ENCODE results near the gene PFN4. TPM values are rescaled to one million over a fixed set of nuclear protein-coding genes. Genes with fewer than 3 reads are reported as not detected.
"Not testable (repeated sequence)": the region's sequence is repeated elsewhere in the genome, so short reads cannot be mapped to it uniquely, and the experiment has no call there.

PFN4 gene
- total RNA-seq, 1 donor from 2014 or later = not detected

GRCh38 chr2:24117902-24118301, 5.2 kb downstream of the PFN4 start:
- Histone ChIP-seq H3K27ac (ENCODE audit: low read depth, low read length) (no peak overlapping the region), H3K9me3 (ENCODE audit: control insufficient read depth in 3 of 3, low read length in 3 of 3) (peaks cover 0 to 5% (median 0%) of the 10 kb centered on the region in 3 donors), H3K27me3 (ENCODE audit: control insufficient read depth in 3 of 3, insufficient read depth in 3 of 3, low read length in 3 of 3) (no peaks in the 10 kb centered on the region), H3K9ac (ENCODE audit: low read depth in 1 of 3, low read length in 3 of 3) (no peak overlapping the region), H3K4me1 (ENCODE audit: control insufficient read depth in 3 of 3, insufficient read depth in 3 of 3, low read length in 3 of 3) (peaks cover 0 to 5% (median 5%) of the 10 kb centered on the region in 3 donors), H3K4me3 (ENCODE audit: low read length in 3 of 3) (no peak overlapping the region), H3K36me3 (ENCODE audit: control insufficient read depth in 3 of 3, insufficient read depth in 3 of 3, low read length in 3 of 3) (peaks cover 3 to 8% (median 7%) of the 10 kb centered on the region in 3 donors)

GRCh38 chr2:24115057-24115456, 8.1 kb downstream of the PFN4 start:
- Histone ChIP-seq H3K36me3 (ENCODE audit: control insufficient read depth in 3 of 3, insufficient read depth in 3 of 3, low read length in 3 of 3) (peaks cover 3 to 8% (median 7%) of the 10 kb centered on the region in 3 donors), H3K4me1 (ENCODE audit: control insufficient read depth in 3 of 3, insufficient read depth in 3 of 3, low read length in 3 of 3) (no peaks in the 10 kb centered on the region), H3K9ac (ENCODE audit: low read depth in 1 of 3, low read length in 3 of 3) (no peak overlapping the region), H3K27ac (ENCODE audit: low read depth, low read length) (no peak overlapping the region), H3K9me3 (ENCODE audit: control insufficient read depth in 3 of 3, low read length in 3 of 3) (peaks cover 0 to 5% (median 0%) of the 10 kb centered on the region in 3 donors), H3K27me3 (ENCODE audit: control insufficient read depth in 3 of 3, insufficient read depth in 3 of 3, low read length in 3 of 3) (no peaks in the 10 kb centered on the region), H3K4me3 (ENCODE audit: low read length in 3 of 3) (no peak overlapping the region)

DNA sequence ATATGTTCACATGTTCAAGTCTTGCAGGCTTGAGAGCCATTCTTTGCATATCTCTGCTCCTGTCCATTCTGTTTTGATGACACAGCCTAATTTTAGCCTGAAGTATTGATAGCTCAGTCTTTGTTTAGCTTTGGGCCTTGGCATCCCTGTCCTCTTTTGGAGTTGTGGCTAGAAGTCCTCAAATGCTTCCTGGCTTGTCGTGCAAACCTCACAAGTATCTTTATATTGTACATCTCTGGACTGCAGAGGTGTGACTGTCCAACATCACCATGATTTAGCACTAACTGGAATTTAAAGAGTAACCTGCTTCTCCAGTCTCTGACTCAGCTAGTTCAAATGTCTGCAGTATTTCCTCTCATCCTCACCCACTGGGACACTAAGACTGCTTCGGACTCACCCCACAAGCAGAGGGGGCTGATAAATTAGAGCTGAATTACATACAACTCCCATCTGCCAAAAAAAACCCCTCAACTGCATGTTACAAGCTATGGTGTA, 11.7 kb downstream of the PFN4 start:
- H3K4me3 ChIP-seq (ENCODE audit: low read length in 3 of 3) = no peak overlapping the region
- no peaks in the 10 kb centered on the region for H3K4me1 ChIP-seq (ENCODE audit: control insufficient read depth in 3 of 3, insufficient read depth in 3 of 3, low read length in 3 of 3)
- H3K27me3 ChIP-seq (ENCODE audit: control insufficient read depth in 3 of 3, insufficient read depth in 3 of 3, low read length in 3 of 3) = no peaks in the 10 kb centered on the region
- H3K27ac ChIP-seq (ENCODE audit: low read depth, low read length) = no peak overlapping the region
- H3K9ac ChIP-seq (ENCODE audit: low read depth in 1 of 3, low read length in 3 of 3) = no peak overlapping the region
- H3K9me3 ChIP-seq (ENCODE audit: control insufficient read depth in 3 of 3, low read length in 3 of 3) = peaks cover 0 to 5% (median 0%) of the 10 kb centered on the region in 3 donors
- peaks cover 3 to 7% (median 6%) of the 10 kb centered on the region in 3 donors for H3K36me3 ChIP-seq (ENCODE audit: control insufficient read depth in 3 of 3, insufficient read depth in 3 of 3, low read length in 3 of 3)

- Histone ChIP-seq H3K4me1 (ENCODE audit: control insufficient read depth in 3 of 3, insufficient read depth in 3 of 3, low read length in 3 of 3) (no peaks in the 10 kb centered on the region), H3K36me3 (ENCODE audit: control insufficient read depth in 3 of 3, insufficient read depth in 3 of 3, low read length in 3 of 3) (peaks cover 3 to 7% (median 6%) of the 10 kb centered on the region in 3 donors), H3K27me3 (ENCODE audit: control insufficient read depth in 3 of 3, insufficient read depth in 3 of 3, low read length in 3 of 3) (no peaks in the 10 kb centered on the region), H3K9ac (ENCODE audit: low read depth in 1 of 3, low read length in 3 of 3) (no peak overlapping the region), H3K27ac (ENCODE audit: low read depth, low read length) (no peak overlapping the region), H3K4me3 (ENCODE audit: low read length in 3 of 3) (no peak overlapping the region), H3K9me3 (ENCODE audit: control insufficient read depth in 3 of 3, low read length in 3 of 3) (peaks cover 0 to 5% (median 0%) of the 10 kb centered on the region in 3 donors)
Measured at GRCh38 chr2:24110660-24111303, 12.4 kb downstream of the PFN4 start.

- not testable (repeated sequence) for H3K4me3 ChIP-seq (ENCODE audit: low read length in 3 of 3); H3K27me3 ChIP-seq (ENCODE audit: control insufficient read depth in 3 of 3, insufficient read depth in 3 of 3, low read length in 3 of 3); H3K27ac ChIP-seq (ENCODE audit: low read depth, low read length); H3K36me3 ChIP-seq (ENCODE audit: control insufficient read depth in 3 of 3, insufficient read depth in 3 of 3, low read length in 3 of 3); H3K9ac ChIP-seq (ENCODE audit: low read depth in 1 of 3, low read length in 3 of 3); H3K4me1 ChIP-seq (ENCODE audit: control insufficient read depth in 3 of 3, insufficient read depth in 3 of 3, low read length in 3 of 3); H3K9me3 ChIP-seq (ENCODE audit: control insufficient read depth in 3 of 3, low read length in 3 of 3)
Measured at GRCh38 chr2:24109431-24109830, 13.7 kb downstream of the PFN4 start.

GRCh38 chr2:24107336-24107735, 15.8 kb downstream of the PFN4 start:
- Histone ChIP-seq H3K4me3 (ENCODE audit: low read length in 3 of 3) (no peak overlapping the region), H3K9ac (ENCODE audit: low read depth in 1 of 3, low read length in 3 of 3) (no peak overlapping the region), H3K36me3 (ENCODE audit: control insufficient read depth in 3 of 3, insufficient read depth in 3 of 3, low read length in 3 of 3) (no peaks in the 10 kb centered on the region), H3K27ac (ENCODE audit: low read depth, low read length) (no peak overlapping the region), H3K9me3 (ENCODE audit: control insufficient read depth in 3 of 3, low read length in 3 of 3) (no peaks in the 10 kb centered on the region), H3K27me3 (ENCODE audit: control insufficient read depth in 3 of 3, insufficient read depth in 3 of 3, low read length in 3 of 3) (no peaks in the 10 kb centered on the region), H3K4me1 (ENCODE audit: control insufficient read depth in 3 of 3, insufficient read depth in 3 of 3, low read length in 3 of 3) (no peaks in the 10 kb centered on the region)

DNA sequence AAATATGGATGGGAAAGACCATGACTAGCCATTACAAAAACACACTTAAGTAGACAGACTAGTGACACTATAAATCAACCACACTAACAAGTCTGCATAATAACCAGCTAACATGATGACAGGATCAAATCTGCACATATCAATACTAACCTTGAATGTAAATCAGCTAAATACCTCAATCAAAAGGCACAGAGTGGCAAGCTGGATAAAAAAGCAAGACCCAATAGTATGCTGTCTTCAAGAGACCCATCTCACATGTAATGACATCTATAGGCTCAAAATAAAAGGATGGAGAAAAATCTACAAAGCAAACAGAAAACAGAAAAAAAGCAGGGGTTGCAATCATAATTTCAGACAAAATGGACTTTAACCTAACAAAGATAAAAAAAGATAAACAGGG, 16.3 kb downstream of the PFN4 start:
- H3K27ac ChIP-seq (ENCODE audit: low read depth, low read length) = no peak overlapping the region

DNA sequence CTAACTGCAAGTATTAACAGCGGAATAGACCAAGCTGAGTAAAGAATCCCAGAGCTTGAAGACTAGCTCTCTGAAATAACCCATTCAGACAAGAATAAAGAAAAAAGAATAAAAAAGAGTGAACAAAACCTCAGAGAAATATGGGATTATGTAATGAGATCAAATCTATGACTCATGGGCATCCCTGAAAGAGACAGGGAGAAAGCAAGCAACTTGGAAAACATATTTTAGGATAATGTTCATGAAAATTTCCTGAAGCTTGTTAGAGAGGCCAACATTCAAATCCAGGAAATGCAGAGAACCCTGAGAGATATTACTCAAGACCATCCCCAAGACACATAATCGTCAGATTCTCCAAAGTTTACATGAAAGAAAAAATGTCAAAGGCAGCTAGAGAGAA, 17.3 kb downstream of the PFN4 start:
- H3K9me3 ChIP-seq (ENCODE audit: control insufficient read depth in 3 of 3, low read length in 3 of 3) = no peaks in the 10 kb centered on the region
- no peaks in the 10 kb centered on the region for H3K36me3 ChIP-seq (ENCODE audit: control insufficient read depth in 3 of 3, insufficient read depth in 3 of 3, low read length in 3 of 3)
- H3K4me1 ChIP-seq (ENCODE audit: control insufficient read depth in 3 of 3, insufficient read depth in 3 of 3, low read length in 3 of 3) = no peaks in the 10 kb centered on the region
- no peak overlapping the region for H3K9ac ChIP-seq (ENCODE audit: low read depth in 1 of 3, low read length in 3 of 3)
- H3K4me3 ChIP-seq (ENCODE audit: low read length in 3 of 3) = no peak overlapping the region
- no peak overlapping the region for H3K27ac ChIP-seq (ENCODE audit: low read depth, low read length)
- H3K27me3 ChIP-seq (ENCODE audit: control insufficient read depth in 3 of 3, insufficient read depth in 3 of 3, low read length in 3 of 3) = no peaks in the 10 kb centered on the region

More for the DNA sequence above, 16.3 kb downstream of the PFN4 start:
- no peaks in the 10 kb centered on the region for H3K9me3 ChIP-seq (ENCODE audit: control insufficient read depth in 3 of 3, low read length in 3 of 3)
- H3K4me3 ChIP-seq (ENCODE audit: low read length in 3 of 3) = no peak overlapping the region
- no peak overlapping the region for H3K9ac ChIP-seq (ENCODE audit: low read depth in 1 of 3, low read length in 3 of 3)
- H3K4me1 ChIP-seq (ENCODE audit: control insufficient read depth in 3 of 3, insufficient read depth in 3 of 3, low read length in 3 of 3) = no peaks in the 10 kb centered on the region
- H3K36me3 ChIP-seq (ENCODE audit: control insufficient read depth in 3 of 3, insufficient read depth in 3 of 3, low read length in 3 of 3) = no peaks in the 10 kb centered on the region
- H3K27me3 ChIP-seq (ENCODE audit: control insufficient read depth in 3 of 3, insufficient read depth in 3 of 3, low read length in 3 of 3) = no peaks in the 10 kb centered on the region

DNA sequence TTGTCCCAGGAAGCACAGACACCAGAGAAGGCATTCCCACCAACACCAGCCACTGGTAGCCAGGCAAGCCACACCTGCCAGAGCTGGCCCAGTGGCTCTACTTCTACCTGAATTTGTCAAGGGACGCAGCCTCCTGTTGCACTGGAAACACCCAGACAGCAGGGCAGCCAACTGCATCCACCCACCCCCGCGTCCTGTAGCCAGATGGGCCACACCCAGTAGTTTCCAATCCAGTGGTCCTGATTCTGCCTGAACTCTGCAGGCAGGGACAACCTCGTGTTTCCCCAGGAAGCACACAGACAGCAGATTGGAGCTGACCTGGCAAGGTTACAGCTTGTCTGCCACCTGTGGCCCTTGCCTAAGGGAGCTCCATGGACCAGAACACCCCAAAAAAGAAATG, 18.2 kb downstream of the PFN4 start:
- no peak overlapping the region for H3K4me3 ChIP-seq (ENCODE audit: low read length in 3 of 3)

GRCh38 chr2:24104110-24104650, 19.0 kb downstream of the PFN4 start:
- no peaks in the 10 kb centered on the region for H3K4me1 ChIP-seq (ENCODE audit: control insufficient read depth in 3 of 3, insufficient read depth in 3 of 3, low read length in 3 of 3)
- H3K27ac ChIP-seq (ENCODE audit: low read depth, low read length) = no peak overlapping the region
- H3K9me3 ChIP-seq (ENCODE audit: control insufficient read depth in 3 of 3, low read length in 3 of 3) = no peaks in the 10 kb centered on the region

More for the DNA sequence above, 18.2 kb downstream of the PFN4 start:
- Histone ChIP-seq H3K4me1 (ENCODE audit: control insufficient read depth in 3 of 3, insufficient read depth in 3 of 3, low read length in 3 of 3) (no peaks in the 10 kb centered on the region), H3K9ac (ENCODE audit: low read depth in 1 of 3, low read length in 3 of 3) (no peak overlapping the region), H3K9me3 (ENCODE audit: control insufficient read depth in 3 of 3, low read length in 3 of 3) (no peaks in the 10 kb centered on the region), H3K27me3 (ENCODE audit: control insufficient read depth in 3 of 3, insufficient read depth in 3 of 3, low read length in 3 of 3) (no peaks in the 10 kb centered on the region), H3K36me3 (ENCODE audit: control insufficient read depth in 3 of 3, insufficient read depth in 3 of 3, low read length in 3 of 3) (no peaks in the 10 kb centered on the region), H3K27ac (ENCODE audit: low read depth, low read length) (no peak overlapping the region)

More at GRCh38 chr2:24104110-24104650, 19.0 kb downstream of the PFN4 start:
- Histone ChIP-seq H3K4me3 (ENCODE audit: low read length in 3 of 3) (no peak overlapping the region), H3K9ac (ENCODE audit: low read depth in 1 of 3, low read length in 3 of 3) (no peak overlapping the region), H3K36me3 (ENCODE audit: control insufficient read depth in 3 of 3, insufficient read depth in 3 of 3, low read length in 3 of 3) (no peaks in the 10 kb centered on the region), H3K27me3 (ENCODE audit: control insufficient read depth in 3 of 3, insufficient read depth in 3 of 3, low read length in 3 of 3) (no peaks in the 10 kb centered on the region)

Data from skeletal muscle tissue (tissue), 4 donors.